GM12864 (cell line): ENCODE results near the gene OR6J1.
"Not testable (repeated sequence)": the region's sequence is repeated elsewhere in the genome, so short reads cannot be mapped to it uniquely, and the experiment has no call there.

Experiments
- DNase-seq: peaks from one replicate; pipeline ENCODE4 v3.0.0-alpha.2; 2011; ENCODE audit warnings: low read depth
- H3K4me3 ChIP-seq: 2 replicates; pipeline ENCODE4 v1.5.1; 2011; ENCODE audit warnings: mild to moderate bottlenecking, low read depth, low read length, control low read depth
- TF ChIP-seq, protein P1 (sequence below): IDR thresholded peaks from 2 replicates; pipeline ENCODE4 v1.5.1; 2011; ENCODE audit warnings: low read depth, mild to moderate bottlenecking, moderate library complexity, low read length, control low read depth, inconsistent platforms; ENCODE audit errors: missing control alignments

Gene OR6J1

GRCh38 chr14:22644305-22644635, at the start of gene OR6J1:
OR6J1 (minus strand) TSS chr14:22644352; CDS start chr14:22634811, 9,541 bp downstream.
- DNase-seq, result no peak
- TF ChIP-seq, protein P1, sequence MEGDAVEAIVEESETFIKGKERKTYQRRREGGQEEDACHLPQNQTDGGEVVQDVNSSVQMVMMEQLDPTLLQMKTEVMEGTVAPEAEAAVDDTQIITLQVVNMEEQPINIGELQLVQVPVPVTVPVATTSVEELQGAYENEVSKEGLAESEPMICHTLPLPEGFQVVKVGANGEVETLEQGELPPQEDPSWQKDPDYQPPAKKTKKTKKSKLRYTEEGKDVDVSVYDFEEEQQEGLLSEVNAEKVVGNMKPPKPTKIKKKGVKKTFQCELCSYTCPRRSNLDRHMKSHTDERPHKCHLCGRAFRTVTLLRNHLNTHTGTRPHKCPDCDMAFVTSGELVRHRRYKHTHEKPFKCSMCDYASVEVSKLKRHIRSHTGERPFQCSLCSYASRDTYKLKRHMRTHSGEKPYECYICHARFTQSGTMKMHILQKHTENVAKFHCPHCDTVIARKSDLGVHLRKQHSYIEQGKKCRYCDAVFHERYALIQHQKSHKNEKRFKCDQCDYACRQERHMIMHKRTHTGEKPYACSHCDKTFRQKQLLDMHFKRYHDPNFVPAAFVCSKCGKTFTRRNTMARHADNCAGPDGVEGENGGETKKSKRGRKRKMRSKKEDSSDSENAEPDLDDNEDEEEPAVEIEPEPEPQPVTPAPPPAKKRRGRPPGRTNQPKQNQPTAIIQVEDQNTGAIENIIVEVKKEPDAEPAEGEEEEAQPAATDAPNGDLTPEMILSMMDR, result no peak
- H3K4me3 ChIP-seq, result no peak within 1 kb of the TSS

DNA sequence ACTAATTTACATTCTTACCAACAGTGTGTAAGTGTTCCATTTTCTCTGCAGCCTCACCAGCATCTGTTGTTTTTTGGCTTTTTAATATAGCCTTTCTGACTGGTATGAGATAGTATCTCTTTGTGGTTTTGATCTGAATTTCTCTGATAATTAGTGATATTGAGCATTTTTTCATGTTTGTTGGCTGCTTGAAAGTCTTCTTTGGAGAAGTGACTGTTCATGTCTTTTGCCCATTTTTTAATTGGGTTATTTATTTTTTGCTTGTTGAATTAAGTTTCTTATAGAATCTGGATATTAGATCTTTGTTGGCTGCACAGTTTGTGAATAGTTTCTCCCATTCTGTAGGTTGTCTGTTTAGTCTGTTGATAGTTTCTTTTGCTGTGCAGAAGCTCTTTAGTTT, 48.0 kb upstream of the OR6J1 start:
- DNase-seq, result no peak
- TF ChIP-seq, protein P1, result no peak
- no peak overlapping the region for H3K4me3 ChIP-seq

- H3K4me3 ChIP-seq, result no peak overlapping the region
- TF ChIP-seq, protein P1, result no peak
- no peak for DNase-seq
These were observed 47.0 kb upstream of the OR6J1 start for GRCh38 chr14:22691171-22691570.

GRCh38 chr14:22689199-22689598, 45.0 kb upstream of the OR6J1 start:
- no peak overlapping the region for H3K4me3 ChIP-seq
- no peak for DNase-seq
- TF ChIP-seq, protein P1, result no peak

- not testable (repeated sequence) for H3K4me3 ChIP-seq, DNase-seq
These were observed 43.8 kb upstream of the OR6J1 start for GRCh38 chr14:22687969-22688368.

DNA sequence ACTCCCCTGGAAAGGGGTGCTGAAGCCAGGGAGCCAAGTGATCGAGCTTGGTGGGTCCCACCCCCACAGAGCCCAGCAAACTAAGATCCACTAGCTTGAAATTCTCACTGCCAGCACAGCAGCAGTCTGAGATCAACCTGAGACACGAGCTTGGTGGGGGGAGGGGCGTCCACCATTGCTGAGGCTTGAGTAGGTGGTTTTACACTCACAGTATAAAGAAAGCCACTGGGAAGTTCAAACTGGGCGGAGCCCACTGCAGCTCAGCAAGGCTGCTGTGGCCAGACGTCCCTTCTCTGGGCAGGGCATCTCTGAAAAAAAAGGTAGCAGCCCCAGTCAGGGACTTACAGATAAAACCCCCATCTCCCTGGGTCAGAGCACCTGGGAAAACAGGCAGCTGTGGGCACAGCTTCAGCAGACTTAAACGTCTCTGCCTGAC, 42.0 kb upstream of the OR6J1 start:
- H3K4me3 ChIP-seq, DNase-seq: not testable (repeated sequence)

DNA sequence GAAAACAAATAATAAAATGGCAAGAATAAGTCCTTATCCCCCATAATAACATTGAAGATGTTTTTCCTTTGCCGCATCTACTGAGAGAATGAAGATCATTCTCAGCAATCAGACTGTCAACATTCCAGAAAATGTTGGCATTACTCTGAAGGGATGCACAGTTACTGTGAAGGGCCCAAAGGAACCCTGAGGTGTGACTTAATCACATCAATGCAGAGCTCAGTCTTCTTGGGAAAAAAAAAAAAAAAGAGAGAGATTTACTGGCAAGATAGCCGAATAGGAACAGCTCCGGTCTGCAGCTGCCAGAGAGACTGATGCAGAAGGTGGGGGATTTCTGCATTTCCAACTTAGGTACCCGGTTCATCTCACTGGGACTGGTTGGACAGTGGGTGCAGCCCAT, 41.3 kb upstream of the OR6J1 start:
- no peak overlapping the region for H3K4me3 ChIP-seq
- DNase-seq, result no peak
- TF ChIP-seq, protein P1, result no peak

DNA sequence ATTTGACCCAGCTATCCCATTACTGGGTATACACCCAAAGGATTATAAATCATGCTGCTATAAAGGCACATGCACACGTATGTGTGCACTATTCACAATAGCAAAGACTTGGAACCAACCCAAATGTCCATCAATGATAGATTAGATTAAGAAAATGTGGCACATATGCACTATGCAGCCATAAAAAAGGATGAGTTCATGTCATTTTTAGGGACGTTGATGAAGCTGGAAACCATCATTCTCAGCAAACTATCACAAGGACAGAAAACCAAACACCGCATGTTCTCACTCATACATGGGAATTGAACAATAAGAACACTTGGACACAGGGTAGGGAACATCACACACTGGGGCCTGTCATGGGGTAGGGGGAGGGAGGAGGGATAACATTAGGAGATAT, 39.3 kb upstream of the OR6J1 start:
- DNase-seq, H3K4me3 ChIP-seq: not testable (repeated sequence)

- TF ChIP-seq, protein P1, result no peak
- DNase-seq, result no peak
- no peak overlapping the region for H3K4me3 ChIP-seq
These were observed 34.1 kb upstream of the OR6J1 start for GRCh38 chr14:22678221-22678620.

DNA sequence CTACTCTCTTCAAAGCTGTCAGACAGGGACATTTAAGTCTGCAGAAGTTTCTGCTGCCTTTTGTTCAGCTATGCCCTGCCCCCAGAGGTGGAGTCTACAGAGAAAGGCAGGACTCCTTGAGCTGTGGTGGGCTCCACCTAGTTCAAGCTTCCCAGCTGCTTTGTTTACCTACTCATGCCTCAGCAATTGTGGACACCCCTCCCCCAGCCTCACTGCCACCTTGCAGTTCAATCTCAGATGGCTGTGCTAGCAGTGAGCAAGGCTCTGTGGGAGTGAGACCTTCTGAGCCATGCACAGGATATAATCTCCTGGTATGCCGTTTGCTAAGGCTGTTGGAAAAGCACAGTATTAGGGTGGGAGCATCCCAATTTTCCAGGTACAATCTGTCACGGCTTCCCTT, 33.4 kb upstream of the OR6J1 start:
- not testable (repeated sequence) for DNase-seq

More for the DNA sequence above, 33.4 kb upstream of the OR6J1 start:
- H3K4me3 ChIP-seq, result not testable (repeated sequence)
